ENCODE measurements around the gene MSANTD3.

DNA sequence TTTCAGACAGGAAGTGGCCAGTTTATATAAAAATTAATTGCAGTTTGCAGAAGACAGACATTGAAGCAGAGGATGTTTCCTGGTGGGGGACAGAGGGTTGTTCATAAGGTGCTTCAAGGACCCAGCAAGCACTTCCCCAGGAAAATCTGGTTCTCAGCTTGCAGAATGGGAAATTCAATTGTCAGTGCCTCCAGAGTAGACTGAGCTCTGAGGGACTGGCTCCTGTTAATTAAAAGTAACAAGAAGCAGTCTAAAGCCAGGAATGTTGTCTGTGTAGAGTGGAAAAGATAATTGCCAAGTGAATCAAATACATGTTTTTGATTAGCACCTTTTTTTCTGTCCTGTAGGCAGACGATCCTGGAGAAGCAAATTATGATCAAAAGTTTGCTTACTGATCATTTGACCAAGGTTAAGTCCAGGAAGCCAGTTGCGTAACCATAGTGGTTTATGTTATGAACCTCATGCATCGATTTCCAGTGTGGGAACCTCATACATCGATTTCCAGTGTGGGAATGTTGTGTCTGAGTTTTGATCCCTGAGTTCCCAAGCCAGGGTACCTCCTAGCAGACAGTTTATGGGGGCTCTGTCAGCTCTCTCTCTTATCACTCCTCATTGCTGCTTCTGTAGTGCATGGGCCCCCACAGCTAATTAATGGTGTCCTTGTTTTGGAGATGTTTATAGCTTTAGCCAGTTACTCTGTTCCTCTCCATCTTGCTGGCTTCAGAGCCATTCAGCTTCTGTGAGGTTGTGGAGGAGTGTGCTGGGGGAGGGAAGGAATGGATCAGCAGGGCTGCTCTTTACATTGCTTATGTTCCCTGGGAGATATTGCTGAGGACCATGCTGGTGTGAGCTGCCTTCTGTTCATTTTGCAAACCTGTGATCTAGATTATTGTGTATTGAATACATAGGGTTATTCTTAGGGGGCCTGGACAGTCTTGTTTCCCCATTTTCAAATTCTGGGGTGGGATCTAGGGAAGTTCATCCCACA, 17.1 kb downstream of the MSANTD3 start:
- TF ChIP-seq, protein P1, sequence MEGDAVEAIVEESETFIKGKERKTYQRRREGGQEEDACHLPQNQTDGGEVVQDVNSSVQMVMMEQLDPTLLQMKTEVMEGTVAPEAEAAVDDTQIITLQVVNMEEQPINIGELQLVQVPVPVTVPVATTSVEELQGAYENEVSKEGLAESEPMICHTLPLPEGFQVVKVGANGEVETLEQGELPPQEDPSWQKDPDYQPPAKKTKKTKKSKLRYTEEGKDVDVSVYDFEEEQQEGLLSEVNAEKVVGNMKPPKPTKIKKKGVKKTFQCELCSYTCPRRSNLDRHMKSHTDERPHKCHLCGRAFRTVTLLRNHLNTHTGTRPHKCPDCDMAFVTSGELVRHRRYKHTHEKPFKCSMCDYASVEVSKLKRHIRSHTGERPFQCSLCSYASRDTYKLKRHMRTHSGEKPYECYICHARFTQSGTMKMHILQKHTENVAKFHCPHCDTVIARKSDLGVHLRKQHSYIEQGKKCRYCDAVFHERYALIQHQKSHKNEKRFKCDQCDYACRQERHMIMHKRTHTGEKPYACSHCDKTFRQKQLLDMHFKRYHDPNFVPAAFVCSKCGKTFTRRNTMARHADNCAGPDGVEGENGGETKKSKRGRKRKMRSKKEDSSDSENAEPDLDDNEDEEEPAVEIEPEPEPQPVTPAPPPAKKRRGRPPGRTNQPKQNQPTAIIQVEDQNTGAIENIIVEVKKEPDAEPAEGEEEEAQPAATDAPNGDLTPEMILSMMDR (IDR thresholded peaks at IDR 0.05) = no peak
- no peak for TF ChIP-seq POLR2A (IDR thresholded peaks at IDR 0.05)
